B cell (primary cell): ENCODE data around the gene ST8SIA2. TPM values are rescaled to one million over a fixed set of nuclear protein-coding genes. Genes with fewer than 3 reads are reported as not detected.

Experiments used
- ATAC-seq: fragments of 200-7000 bp; cut with Tn5 transposase; one replicate; pipeline ENCODE4 v1.10.0; 2021; ENCODE audit warnings: low read depth, mild to moderate bottlenecking, moderate number of reproducible peaks, moderate library complexity
- CTCF ChIA-PET: fragments of 350-600 bp; sonication (Branson Sonifier 250); formaldehyde crosslinking; loops from one replicate; lab custom pipeline; 2021; ENCODE audit warnings: antibody characterized with exemption, inconsistent platforms; lab: Charles Lee
- POLR2A ChIA-PET: fragments of 350-600 bp; sonication (Branson Sonifier 250); formaldehyde crosslinking; loops from one replicate; lab custom pipeline; 2021; ENCODE audit warnings: antibody characterized with exemption; lab: Charles Lee
- DNase-seq: peaks from one replicate; pipeline ENCODE4 v3.0.0; 2013
- H2AFZ ChIP-seq: 2 replicates; pipeline ENCODE4 v1.6.1; 2012; ENCODE audit warnings: mild to moderate bottlenecking, low read depth, low read length; ENCODE audit not compliant: insufficient read depth, poor library complexity, severe bottlenecking
- H3K27ac ChIP-seq, 2 donors: 1 replicate in 1 of 2; 2 replicates in 1 of 2; pipeline ENCODE4 v1.5.1; 2012 to 2013; ENCODE audit warnings: low read length in 2 of 2, mild to moderate bottlenecking in 2 of 2, moderate library complexity in 1 of 2
- H3K27me3 ChIP-seq, 4 experiments: fragments of 200-600 bp in 1 of 4; sonication (generic) in 1 of 4; replicated peaks in 1 of 4; 1 replicate in 2 of 4; 2 replicates in 2 of 4; pipeline versions ENCODE4 v1.6.1 to v1.7.0; 2013 to 2016; ENCODE audit warnings: low read length in 3 of 4, mild to moderate bottlenecking in 2 of 4, mixed read lengths in 1 of 4, moderate library complexity in 1 of 4; ENCODE audit not compliant: insufficient read depth in 4 of 4, control insufficient read depth in 3 of 4; ENCODE audit errors: control extremely low read depth in 1 of 4
- H3K36me3 ChIP-seq, 2 experiments: replicated peaks in 1 of 2; 1 replicate in 1 of 2; 2 replicates in 1 of 2; pipeline versions ENCODE4 v1.6.1 to v1.7.1; 2013; ENCODE audit warnings: low read length in 1 of 2; ENCODE audit not compliant: insufficient read depth in 2 of 2, control insufficient read depth in 1 of 2; ENCODE audit errors: control extremely low read depth in 1 of 2, extremely low read depth in 1 of 2
- H3K4me1 ChIP-seq, 2 donors: fragments of 200-600 bp in 1 of 2; sonication (generic) in 1 of 2; 1 replicate in 1 of 2; 2 replicates in 1 of 2; pipeline versions ENCODE4 v1.5.1 to v1.6.1; 2013 to 2017; ENCODE audit warnings: low read length in 2 of 2; ENCODE audit not compliant: control insufficient read depth in 2 of 2, insufficient read depth in 2 of 2
- H3K4me2 ChIP-seq: replicated peaks from 2 replicates; pipeline ENCODE3; 2012; ENCODE audit warnings: mild to moderate bottlenecking, low read depth, low read length; ENCODE audit not compliant: poor library complexity, severe bottlenecking
- H3K4me3 ChIP-seq, 5 experiments: fragments of 200-600 bp in 1 of 5; sonication (generic) in 1 of 5; 1 replicate in 3 of 5; 2 replicates in 2 of 5; pipeline versions ENCODE4 v1.5.1 to v1.7.0; 2011 to 2016; ENCODE audit warnings: low read length in 4 of 5, mild to moderate bottlenecking in 4 of 5, low read depth in 2 of 5, control low read depth in 1 of 5, moderate library complexity in 1 of 5; ENCODE audit not compliant: insufficient read depth in 1 of 5; ENCODE audit errors: control extremely low read depth in 1 of 5, extremely low read depth in 1 of 5
- H3K79me2 ChIP-seq: fragments of 200-600 bp; sonication (generic); one replicate; pipeline ENCODE4 v1.6.0; 2016; ENCODE audit warnings: low read length; ENCODE audit not compliant: control insufficient read depth, insufficient read depth
- H3K9ac ChIP-seq: fragments of 200-600 bp; sonication (generic); 2 replicates; pipeline ENCODE4 v1.6.1; 2017; ENCODE audit warnings: mild to moderate bottlenecking, low read length, moderate library complexity
- H3K9me3 ChIP-seq, 3 donors: one replicate each; pipeline versions ENCODE4 v1.6.1 to v1.7.1; 2013; ENCODE audit warnings: low read length in 2 of 3; ENCODE audit not compliant: control insufficient read depth in 2 of 3, insufficient read depth in 1 of 3; ENCODE audit errors: control extremely low read depth in 1 of 3
- H4K20me1 ChIP-seq: 2 replicates; pipeline ENCODE4 v1.6.0; 2012; ENCODE audit warnings: mild to moderate bottlenecking, low read length; ENCODE audit not compliant: insufficient read depth, control insufficient read depth, poor library complexity, severe bottlenecking
- H3K27ac Mint-ChIP-seq: one replicate; pipeline ENCODE4 v1.8.0; 2021; ENCODE audit warnings: mixed read lengths
- H3K27me3 Mint-ChIP-seq: one replicate; pipeline ENCODE4 v1.8.0; 2021; ENCODE audit warnings: mixed read lengths
- H3K4me1 Mint-ChIP-seq: one replicate; pipeline ENCODE4 v1.8.0; 2021; ENCODE audit warnings: mixed read lengths
- H3K4me3 Mint-ChIP-seq: one replicate; pipeline ENCODE4 v1.8.0; 2021; ENCODE audit warnings: mixed read lengths
- H3K9me3 Mint-ChIP-seq: one replicate; pipeline ENCODE4 v1.8.0; 2022; ENCODE audit warnings: mixed read lengths; ENCODE audit not compliant: insufficient read depth
- CTCF ChIP-seq: fragments of 200-600 bp; IDR thresholded peaks from one replicate; pipeline ENCODE4 v1.8.0; 2022; ENCODE audit warnings: antibody characterized with exemption, mild to moderate bottlenecking
- EZH2 ChIP-seq: IDR thresholded peaks from 2 replicates; pipeline ENCODE4 v1.6.1; 2012; ENCODE audit warnings: borderline replicate concordance, low read depth, mild to moderate bottlenecking, moderate library complexity, low read length; ENCODE audit not compliant: insufficient read depth, poor library complexity, severe bottlenecking
- WGBS: methylation state at CpG from one replicate; pipeline ENCODE4 v1.1.5; 2013; ENCODE audit warnings: missing lambda C conversion rate; ENCODE audit not compliant: insufficient coverage; 5-methylcytosine and 5-hydroxymethylcytosine counted together
- intact Hi-C: fragments of 100-400 bp; cut with micrococcal nuclease; formaldehyde crosslinking; loops from one replicate; pipeline ENCODE4 v1.10.0; 2022
- polyA plus RNA-seq: library from polyadenylated mRNA; depleted of rRNA; stranded (reverse); fragments of >200 nt; gene quantifications from 2 replicates; pipeline ENCODE4 v1.2.3, GENCODE V29; 2012
- total RNA-seq, 2 donors: library from RNA; stranded (reverse); fragments of 120-200 nt in 1 of 2; gene quantifications; 1 replicate in 1 of 2; 2 replicates in 1 of 2; pipeline versions ENCODE4 v1.2.3 to v1.2.4, GENCODE V29; 2013 to 2022

The ST8SIA2 gene
- total and polyA plus RNA-seq, 2 donors (not counting 1 experiment from before 2014, with no cell fraction given) = not detected

DNA sequence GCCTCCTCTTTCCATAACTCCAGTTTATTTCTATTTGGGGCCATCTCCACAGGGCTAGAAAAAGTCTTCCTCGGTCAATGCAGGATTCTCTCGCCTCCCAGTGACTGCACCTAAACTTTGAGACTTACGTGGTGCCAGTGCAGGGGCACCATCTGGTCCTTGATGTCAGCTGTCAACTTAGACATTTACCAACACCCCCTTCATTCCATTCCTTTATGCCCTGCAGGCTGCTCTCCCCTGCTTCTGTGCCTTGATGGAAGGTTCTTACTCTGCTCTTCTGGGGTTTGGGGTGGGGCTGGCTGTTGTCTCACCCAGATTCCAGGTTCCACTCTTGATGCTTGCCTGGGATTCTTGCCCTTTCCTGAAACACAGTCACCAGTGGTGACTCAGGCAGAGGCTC, 101.8 kb downstream of the ST8SIA2 start:
- CTCF ChIA-PET = no interaction called here
- H4K20me1 ChIP-seq = no peaks in the 10 kb centered on the region
- ATAC-seq (no peak), DNase-seq (no peak)
- intact Hi-C loops = no loop called here
- no peaks in the 10 kb centered on the region for H3K79me2 ChIP-seq
- no peak overlapping the region for H3K4me2 ChIP-seq
- POLR2A ChIA-PET = no interaction called here
- H3K27ac ChIP-seq = no peak overlapping the region
- H3K36me3 ChIP-seq = no peaks in the 10 kb centered on the region
- H3K27ac Mint-ChIP-seq = no peak overlapping the region
- no peak overlapping the region for H2AFZ ChIP-seq
- TF ChIP-seq EZH2 = no peak
- TF ChIP-seq CTCF = no peak
- H3K27me3 Mint-ChIP-seq = peaks cover 17% of the 10 kb centered on the region
- H3K4me1 ChIP-seq = no peaks in the 10 kb centered on the region
- WGBS = 100% methylated on average over 2 of the region's 3 CpGs
- H3K9me3 Mint-ChIP-seq = no peaks in the 10 kb centered on the region
- H3K9me3 ChIP-seq = peaks cover 0 to 4% (median 0%) of the 10 kb centered on the region in 3 donors
- H3K27me3 ChIP-seq = peaks cover 0 to 5% (median 0%) of the 10 kb centered on the region in 4 experiments
- no peak overlapping the region for H3K9ac ChIP-seq
- no peaks in the 10 kb centered on the region for H3K4me1 Mint-ChIP-seq
- no peak overlapping the region for H3K4me3 Mint-ChIP-seq
- H3K4me3 ChIP-seq = no peak overlapping the region

GRCh38 chr15:92499731-92500530, 106.2 kb downstream of the ST8SIA2 start:
- Histone ChIP-seq H3K9ac (no peak overlapping the region), H2AFZ (no peak overlapping the region), H4K20me1 (no peaks in the 10 kb centered on the region), H3K36me3 (no peaks in the 10 kb centered on the region), H3K4me2 (no peak overlapping the region), H3K4me1 (no peaks in the 10 kb centered on the region), H3K4me3 (no peak overlapping the region), H3K27ac (no peak overlapping the region), H3K79me2 (no peaks in the 10 kb centered on the region), H3K27me3 (peaks cover 0 to 5% (median 0%) of the 10 kb centered on the region in 4 experiments), H3K9me3 (no peaks in the 10 kb centered on the region)
- WGBS = 94% methylated on average over 7 of the region's 13 CpGs
- CTCF ChIA-PET = no interaction called here
- no peak for TF ChIP-seq EZH2
- no peak for TF ChIP-seq CTCF
- POLR2A ChIA-PET = no interaction called here
- no peak overlapping the region for H3K27ac Mint-ChIP-seq
- no peak overlapping the region for H3K4me3 Mint-ChIP-seq
- intact Hi-C loops = no loop called here
- H3K4me1 Mint-ChIP-seq = no peaks in the 10 kb centered on the region
- H3K9me3 Mint-ChIP-seq = no peaks in the 10 kb centered on the region
- ATAC-seq = no peak
- DNase-seq = no peak
- peaks cover 23% of the 10 kb centered on the region for H3K27me3 Mint-ChIP-seq
